ENCODE measurements around the gene ICA1L.

GRCh38 chr2:202758128-202758527 is 113.4 kb downstream of the ICA1L start:
- TF ChIP-seq CTCF (IDR thresholded peaks at IDR 0.05) (no peak), POLR2A (IDR thresholded peaks at IDR 0.05) (no peak)

Data from lower leg skin (tissue), 3 donors.